ENCODE measurements around the gene DKK3.
A peak's percentile ranks its signal among the peaks of the same experiment; 100 is the strongest.

Gene DKK3

DNA sequence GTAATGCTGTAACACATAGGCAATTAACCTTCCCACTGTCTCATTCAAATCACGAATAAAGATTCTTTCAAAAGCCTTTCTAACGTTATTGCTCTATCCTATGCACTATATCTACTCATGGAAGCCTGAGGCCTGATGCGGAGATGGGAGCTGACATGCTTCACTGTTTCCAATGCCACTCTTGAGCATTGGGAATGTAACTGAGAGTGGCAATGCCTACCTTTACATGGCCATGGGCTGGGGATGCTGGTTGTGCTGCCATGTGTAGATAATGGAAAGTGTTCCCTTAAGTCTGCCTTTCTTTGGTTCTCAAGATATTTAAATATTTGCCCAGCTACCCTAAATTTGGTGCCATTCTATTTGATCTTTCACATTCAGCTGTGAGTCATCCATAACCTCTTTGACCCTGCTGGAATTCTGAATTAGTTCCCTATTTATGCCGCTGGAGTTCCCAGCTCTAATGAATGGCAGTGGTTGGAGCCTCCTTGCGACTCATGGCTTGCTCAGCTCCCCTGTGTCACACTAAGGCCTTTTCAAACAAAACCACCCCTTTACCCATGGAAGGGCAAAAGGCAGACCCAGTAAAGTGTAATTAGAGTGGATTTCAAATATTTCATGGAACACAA, 21.4 kb upstream of the DKK3 start:
- no peak for DNase-seq

DNA sequence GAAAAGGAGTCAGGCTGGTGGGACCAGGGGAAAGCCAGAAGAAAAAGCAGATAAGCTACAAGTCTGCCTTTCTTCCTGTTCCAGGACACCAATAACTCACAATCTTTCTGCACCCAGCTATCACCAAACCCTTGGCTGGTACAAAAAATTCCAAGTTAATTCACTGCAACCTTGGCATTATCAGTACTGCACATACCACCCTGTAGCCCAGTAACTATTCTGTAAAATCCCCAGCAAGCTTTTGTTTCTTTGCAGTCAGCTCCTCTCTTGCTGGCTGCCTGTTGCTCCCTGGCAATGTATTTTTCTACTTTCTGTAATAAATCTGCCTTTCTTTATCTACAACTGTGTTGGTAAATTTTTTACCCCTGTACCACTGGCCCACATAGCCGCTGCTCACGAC, 20.7 kb upstream of the DKK3 start:
- no peak for DNase-seq

DNA sequence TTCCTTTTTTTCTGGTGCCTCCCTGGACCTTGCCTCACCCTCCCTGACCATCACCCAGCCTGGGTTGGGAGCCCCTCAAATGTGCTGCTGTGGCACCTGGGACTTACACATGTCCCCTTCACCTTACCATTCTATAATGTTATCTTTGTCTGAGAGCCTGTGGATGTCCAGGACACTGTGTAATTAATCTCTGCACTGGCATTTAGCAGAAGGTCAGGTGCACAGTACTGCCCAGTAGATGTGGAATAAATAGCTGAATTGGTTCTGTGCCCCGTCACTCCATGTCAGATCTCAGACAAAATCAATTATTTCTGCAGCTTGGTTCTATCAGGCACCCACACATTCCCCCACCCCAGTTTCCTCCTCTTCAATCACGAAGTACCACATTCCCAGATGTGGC, 19.9 kb upstream of the DKK3 start:
- no peak for DNase-seq

DNA sequence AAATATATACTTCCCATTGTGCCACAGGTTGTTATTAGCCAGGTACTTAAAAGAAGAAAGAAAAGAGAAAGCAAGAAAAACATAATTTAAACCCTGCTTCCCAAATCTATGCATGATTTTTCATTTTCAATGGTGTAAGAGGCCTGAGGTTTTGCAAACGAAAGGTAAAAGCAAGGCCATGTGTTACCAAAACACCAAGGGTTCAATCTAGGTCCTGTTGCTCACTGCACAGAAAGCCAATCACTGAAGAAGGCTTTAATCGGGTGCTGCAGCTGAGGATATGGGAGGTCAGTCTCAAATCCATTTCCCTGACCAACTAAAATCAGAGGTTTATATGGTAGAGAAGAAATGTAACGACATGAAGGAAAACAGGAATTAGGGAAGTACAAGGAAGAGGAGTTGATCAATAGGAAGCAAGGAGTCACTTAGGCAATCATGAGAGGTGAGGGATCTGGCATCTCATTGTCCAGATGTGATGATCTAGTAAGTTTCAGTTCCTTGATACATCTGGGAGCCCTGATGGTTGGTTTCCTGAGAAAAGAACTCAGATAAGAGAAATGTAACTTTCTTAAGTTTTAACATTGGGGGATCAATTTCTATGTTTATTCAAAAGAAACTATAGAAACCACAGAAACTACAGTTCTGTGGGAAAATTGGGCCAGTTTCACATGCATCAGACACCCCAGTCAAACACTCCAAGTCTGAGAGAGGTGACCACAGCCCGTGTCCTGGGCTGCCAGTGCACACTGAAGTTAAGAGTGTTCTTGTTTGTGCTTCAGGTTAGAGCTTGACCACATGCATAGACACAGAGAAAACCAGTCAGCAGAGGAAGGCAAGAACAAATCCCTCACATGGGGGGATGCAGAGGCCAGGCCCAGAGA, 18.1 kb upstream of the DKK3 start:
- no peak for DNase-seq

DNA sequence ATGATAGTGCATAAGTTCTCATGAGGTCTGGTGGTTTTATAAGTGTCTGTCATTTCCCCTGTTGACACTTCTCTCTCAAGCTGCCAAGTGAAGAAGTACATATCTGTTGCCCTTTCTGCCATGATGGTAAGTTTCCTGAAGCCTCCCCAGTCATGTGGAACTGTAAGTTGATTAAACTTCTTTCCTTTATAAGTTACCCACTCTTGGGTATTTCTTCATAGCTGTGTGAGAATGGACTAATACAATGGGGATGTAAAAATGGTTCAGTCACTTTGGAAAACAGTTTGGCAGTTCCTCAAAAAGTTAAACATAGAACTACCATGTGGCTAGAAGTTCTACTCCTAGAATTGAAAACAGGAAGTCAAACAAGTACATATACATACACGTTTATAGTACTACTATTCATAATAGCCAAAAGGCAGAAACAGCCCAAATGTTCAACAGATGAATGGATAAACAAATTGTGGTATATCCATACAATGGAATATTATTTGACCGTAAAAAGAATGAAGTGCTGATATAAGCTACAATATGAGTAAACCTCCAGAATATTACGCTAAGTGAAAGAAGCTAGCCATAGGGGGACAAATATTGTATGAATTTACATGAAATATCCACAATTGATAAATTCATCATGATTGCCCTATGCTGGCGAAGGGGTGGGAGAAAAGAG, 16.0 kb upstream of the DKK3 start:
- no peak for DNase-seq

DNA sequence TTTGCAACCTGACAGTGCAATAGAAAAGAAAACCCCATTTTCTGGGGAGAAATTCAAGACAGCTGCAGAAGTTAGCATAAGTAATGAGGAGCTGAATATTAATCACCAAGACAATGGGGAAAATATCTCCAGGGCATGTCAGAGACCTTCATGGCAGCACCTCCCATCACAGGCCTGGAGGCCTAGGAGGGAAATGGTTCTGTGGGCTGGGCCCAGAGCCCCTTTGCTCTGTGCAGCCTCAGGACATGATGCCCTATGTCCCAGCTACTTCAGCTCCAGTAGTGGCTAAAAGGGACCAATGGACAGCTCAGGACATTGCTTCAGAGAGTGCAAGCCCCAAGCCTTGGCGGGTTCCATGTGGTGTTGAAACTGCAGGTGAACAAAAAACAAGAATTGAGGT, 14.6 kb upstream of the DKK3 start:
- no peak for DNase-seq

DNA sequence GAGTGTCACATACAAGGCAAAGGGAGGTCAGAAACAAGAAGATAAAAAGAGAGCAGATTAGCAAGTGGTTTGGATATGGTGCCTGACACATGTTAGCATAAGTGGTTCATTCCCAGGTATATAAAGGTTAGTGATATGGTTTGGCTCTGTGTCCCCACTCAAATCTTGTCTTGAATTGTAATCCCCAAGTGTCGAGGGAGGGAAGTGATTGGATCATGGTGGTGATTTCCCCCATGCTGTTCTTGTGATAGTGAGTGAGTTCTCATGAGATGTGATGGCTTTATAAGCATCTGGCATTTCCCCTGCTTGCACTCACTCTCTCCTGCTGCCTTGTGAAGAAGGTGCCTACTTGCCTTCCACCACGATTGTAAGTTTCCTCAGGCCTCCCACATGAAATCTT, 12.1 kb upstream of the DKK3 start:
- DNase-seq, result no peak

DNA sequence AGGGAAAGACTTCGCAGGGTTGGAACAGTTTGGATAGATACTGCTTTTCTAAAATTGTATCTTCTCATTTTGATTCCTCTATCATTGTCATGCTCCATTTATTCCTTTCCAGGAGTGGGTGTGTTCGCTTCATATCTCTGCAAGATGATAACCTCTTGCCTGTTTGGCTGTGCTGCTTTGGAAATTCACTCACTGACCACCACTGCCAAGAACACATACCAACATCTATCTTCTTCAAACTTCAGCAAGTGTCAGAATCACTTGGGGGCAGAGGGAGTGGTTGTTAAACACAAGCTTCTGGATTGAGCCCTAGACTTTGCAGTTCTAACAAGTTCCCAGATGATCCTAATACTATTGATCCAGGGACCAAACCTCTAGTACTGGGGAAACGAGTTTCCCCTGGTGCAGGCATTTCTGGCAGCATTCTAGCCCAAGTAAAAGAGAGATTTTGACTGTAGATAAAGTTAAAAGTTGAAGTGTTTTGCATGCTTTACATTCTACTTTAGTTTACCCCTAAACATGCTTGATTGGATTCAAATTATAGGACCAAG, 11.5 kb upstream of the DKK3 start:
- DNase-seq, result no peak

DNA sequence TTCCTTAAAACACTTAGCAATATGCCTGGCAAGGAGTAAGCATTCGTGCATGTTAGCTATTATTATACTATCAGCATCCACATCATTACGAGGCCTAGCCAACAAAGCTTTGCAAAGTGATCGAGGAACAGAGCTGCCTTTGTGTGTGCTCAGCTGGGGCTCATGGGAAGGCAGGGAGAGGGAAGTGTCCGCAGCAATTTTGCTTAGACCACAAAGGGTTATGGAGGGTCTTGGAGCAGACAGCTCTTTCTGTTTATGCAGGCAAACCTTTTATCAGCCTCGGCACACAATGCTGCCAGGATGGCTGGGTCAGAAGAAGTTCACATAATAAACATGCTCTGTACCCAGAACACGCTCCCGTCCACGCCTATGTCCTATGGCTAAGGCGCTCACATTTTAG, 10.9 kb upstream of the DKK3 start:
- DNase-seq, result no peak

DNA sequence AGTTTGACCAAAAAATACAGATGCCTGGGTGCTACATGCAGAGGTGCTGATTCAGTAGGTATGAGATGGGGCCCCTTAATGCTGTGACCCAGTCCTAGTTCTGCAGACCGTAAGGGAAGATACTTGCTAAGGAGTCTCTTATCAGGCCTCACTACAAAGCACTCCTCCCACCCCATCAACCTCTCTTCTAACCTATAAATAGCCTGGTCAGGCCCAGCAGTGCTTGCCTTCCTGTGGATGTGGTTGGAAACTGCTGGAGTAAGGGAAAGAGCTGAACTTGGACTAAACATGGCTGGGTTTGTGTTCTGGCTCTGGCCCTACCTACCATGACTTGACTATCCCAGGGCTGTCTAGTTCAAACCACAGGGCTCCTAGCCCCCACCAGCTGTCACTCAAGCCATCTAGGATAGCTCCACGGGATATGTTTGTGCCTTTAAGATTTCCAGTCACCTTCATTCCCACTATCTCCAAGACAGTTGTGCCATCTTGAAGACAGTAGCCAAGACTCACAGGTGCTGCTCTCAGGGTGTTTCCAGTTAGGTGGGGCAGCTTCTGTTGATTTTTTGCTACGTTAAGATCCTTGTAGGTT, 9.5 kb upstream of the DKK3 start:
- DNase-seq, result no peak

DNA sequence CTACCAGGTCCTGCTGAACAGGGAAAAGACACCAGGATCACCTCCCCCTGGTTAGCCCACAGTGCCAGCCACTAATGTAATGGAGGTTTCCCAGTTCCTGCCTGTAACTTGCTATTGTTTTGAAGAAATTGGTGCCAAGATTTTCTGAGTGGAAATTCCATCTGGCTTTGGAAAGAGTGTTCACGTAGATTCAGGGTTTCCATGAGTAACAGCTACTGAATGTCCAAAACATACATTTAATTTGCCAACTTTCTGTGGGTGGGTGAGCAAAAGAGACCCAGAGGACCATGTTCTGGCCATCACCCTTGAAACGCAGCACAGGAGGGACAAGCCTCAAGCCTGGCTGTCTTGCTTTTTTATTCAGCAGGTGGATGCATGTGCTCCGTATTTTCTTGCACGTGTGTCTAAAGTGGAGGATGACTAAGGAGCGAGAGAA, 8.8 kb upstream of the DKK3 start:
- DNase-seq, result no peak

DNA sequence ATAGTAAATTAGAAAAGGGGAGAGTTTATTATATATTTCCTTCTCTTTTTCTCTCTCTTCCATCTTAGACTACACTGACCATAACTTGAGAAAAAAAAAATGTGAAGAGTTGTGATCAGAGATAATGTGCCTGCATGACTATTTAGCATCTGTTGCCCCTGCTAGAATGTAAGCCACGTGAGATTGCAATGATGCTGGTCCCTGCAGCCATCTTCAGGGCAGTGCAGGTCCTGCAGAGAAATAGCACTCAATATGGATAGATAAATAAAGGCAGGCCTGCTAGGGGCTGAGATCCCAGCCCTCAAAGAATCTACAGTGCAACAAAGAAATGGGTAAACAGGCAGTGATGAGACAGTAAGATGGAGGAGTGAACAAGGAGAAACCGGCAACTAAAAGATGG, 7.8 kb upstream of the DKK3 start:
- no peak for DNase-seq

DNA sequence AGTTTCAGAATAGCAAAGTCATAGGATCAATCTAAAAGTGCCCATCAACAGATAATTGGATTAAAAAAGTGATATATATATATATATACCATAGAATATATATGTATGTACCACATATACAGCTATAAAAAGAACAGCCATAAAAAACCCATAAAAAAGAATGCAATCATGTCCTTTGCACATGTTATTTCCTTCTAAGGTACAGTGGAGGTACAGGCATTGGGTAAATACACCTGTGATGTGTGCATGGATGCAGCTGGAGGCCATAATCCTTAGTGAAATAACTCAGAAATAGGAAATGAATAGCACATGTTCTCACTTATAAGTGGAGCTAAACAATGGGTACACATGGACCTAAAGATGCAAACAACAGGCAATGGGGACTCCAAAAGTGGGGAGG, 7.1 kb upstream of the DKK3 start:
- no peak for DNase-seq

DNA sequence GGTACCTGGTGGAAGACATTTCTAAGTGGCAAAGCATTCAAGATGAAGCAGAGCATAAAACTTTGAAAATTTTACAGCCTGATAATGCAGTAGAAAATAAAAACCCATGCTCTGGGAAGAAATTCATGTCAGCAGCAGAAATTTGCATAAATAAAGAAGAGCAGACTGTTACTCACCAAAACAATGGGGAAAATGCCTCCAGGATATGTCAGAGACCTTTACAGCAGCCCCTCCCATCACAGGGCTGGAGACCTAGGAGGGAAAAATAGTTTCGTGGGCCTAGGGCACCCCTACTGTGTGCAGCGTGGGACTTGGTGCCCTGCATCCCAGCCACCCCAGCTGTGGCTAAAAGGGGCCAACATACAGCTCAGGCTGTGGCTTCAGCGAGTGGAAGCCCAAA, 5.4 kb upstream of the DKK3 start:
- no peak for DNase-seq

DNA sequence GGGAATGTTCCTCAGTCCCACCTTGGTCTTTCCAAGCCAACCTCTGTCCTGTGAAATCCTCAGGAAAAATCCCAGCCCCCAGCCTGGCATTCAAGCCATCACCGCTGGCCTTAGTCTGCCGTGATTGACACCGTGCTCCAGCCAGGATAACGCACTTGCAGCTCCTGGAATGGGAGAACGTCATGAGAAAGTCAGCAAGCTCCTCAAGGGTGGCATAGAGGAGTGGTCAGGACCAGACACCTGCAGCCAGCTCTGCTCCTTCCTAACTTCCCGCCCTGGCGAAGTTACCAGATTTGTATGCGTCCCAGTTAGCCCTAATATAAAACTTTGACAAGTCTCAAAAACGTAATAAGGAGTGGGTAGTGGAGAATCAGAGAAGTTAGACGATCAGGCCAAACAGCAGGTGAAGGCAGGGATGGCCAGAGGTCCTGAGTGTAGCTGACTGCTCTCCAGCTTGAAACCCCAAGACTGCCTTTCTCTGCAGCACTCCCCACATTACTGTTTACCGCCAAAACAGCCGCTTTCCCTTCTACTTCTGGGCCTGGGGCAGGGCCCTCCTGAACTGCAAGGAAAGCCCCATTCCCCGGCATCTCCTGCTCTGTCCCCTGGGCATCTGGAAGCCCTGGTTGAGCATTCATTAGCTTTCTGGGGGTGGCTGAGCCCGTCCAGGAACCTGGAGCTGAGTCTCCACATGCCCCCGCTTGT, 1.3 kb upstream of the DKK3 start:
- no peak for DNase-seq

DNA sequence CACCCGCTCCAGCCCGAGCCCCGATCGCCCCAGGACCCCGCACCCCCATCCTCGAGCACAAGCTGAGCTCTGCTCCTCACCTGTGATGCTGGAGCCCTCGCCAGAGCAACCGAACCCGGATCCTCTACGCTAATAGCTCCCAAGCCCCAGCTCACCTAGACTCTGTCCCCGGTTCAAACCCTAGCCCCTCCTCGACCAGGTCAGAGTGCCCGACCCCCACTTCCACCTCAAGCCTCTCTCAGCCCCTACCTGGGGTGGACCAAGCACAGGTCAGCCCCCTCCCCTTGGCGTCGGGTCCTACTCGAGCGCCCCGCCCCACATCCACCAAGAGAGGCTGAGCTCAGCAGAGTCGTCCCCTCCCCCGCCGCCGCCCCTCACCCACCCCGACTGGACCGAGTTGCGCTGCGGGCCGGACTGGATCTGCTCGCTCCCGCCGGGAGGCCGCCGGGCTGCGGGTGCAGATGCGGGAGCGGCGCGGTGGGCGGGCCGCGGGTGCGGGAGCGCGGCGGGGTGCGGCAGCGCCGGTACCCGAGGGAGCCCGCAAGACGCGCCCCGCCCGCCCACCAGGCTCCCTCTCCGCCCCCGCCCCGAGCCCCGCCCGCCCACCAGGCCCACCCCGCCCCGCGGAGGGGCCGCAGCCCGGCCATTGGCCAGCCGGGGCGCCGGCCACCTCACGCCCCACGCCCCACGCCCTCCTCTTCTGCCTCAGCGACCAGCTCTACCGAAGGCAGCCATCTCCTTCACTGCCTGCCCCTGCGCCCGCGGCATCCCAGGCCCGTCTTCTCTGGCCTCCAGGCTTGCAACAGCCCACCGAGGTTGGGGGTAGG, 577 bp upstream of the DKK3 start:
- DNase-seq, result peak; percentile 22

DNA sequence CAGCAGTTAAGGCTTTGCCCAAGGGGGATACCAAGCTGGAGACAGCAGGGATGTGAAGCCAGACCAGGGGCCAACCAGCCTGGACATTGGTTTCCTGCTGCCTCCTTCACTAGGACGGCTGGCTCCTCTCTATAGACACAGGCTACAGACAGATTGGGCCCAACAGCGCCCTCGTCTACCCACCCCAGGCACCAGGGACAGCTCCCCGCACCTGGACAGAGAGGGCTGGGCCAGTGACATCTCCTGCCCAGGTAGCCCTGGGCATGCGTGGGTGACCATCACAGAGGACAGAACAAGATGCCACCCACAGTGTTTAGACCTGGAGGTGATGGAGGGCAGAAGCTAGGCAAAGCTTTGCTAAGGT, 1.2 kb downstream of the DKK3 start:
- no peak for DNase-seq

DNA sequence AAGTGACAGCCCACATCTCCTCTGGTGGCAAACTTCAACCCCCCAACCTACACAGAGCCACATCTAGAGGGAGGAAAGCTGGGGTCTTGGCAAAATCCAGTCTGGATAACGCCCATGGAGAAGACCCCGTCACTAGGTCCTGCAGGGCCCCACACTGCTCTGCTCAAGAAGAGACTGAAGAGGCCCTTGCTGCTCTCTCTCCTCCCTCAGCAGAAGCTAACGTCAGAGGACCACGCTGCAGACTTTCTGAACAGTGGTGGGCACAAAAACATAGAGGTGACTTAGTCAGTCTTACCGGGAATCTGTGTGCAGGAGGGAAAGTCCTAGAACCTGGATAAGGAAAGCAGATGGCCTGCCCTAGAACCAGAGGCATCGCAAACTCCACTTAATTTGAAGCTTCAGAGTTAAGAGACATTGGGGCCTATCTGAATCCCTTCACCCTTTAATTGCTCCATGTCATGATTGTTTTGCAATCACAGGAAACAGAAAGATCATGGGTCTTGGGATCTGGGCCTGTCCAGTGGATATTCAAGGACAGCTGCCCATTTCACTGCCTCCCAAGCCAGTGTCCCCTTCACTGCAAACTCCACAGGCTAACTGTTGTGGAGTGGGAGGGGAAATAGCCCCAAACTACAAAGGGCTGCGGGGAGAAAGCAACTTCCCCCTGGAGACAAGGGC, 1.7 kb downstream of the DKK3 start:
- DNase-seq, result no peak

DNA sequence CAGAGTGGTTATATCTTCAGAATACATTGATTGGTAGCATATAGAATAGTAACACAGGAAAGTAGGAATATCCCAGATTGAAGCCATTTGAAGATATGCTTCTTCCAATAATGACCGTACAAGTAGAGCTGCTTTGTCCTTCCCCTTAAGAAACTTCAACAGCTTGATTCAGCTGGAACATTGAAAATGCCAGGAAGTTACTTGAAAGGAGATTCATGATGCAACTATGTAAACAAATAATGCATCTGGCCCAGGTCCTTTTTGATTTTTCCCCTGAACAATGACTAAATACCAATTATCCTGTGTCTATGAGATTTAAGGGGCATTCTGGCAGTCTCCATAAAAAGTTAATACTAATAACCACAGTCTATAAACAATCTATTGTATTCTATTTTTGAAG, 3.0 kb downstream of the DKK3 start:
- DNase-seq, result no peak

DNA sequence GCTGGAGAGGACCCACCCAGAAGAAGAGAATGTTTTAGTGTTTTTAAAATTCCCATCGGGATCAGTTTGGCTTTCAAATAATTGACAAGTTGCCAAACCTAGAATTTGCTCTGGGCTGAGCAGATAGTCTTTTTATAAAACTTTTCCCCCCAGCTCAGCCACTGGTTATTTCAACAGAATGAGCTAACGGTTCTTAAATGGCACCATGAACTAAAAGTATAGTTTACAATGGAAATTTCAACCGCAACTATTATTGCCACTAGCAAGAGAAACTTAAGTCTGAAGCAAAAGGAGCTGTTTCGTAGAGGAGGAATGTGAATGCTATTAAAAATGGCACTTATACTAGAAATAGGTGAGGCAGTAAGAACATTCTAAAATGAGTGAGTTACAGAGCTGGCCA, 3.4 kb downstream of the DKK3 start:
- DNase-seq, result no peak

DNA sequence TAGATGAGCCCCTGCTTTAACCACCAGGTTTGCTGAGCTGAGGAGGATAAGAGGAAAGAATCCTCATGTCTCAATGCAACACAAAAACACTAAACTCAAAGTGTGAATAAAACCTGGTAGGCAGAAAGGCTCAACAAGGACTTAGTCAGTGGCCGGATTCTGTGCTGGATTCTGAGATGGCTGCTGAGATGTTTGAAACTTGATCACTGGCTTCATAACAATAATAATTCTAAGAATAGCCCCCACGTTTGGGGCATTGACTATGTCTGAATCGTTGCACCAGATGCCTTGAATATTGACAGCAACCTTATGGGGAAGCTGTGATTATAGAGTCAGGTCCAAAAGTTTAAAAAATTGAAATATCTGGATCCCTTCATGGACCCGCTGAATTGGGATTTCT, 4.6 kb downstream of the DKK3 start:
- no peak for DNase-seq

All from NCI-H510A (cell line).